T-helper 17 cell (primary cell): Measurements from ENCODE around the gene CHKA. TPM values are rescaled to one million over a fixed set of nuclear protein-coding genes. Genes with fewer than 3 reads are reported as not detected.

Source experiments
- ATAC-seq: fragments of 150-1000 bp; cut with Tn5 transposase; 2 replicates; pipeline ENCODE4 v1.10.0; 2021; ENCODE audit warnings: mild to moderate bottlenecking, moderate library complexity
- DNase-seq, 3 donors: peaks; one replicate each; pipeline versions ENCODE4 v3.0.0 to v3.0.0-alpha.2; 2020 to 2021
- H3K9me3 ChIP-seq: one replicate; pipeline ENCODE4 v1.7.0; 2013; ENCODE audit warnings: low read length, mild to moderate bottlenecking; ENCODE audit not compliant: control insufficient read depth, poor library complexity, severe bottlenecking
- H3K27ac Mint-ChIP-seq: one replicate; pipeline ENCODE4 v1.8.0; 2022; ENCODE audit warnings: mild to moderate bottlenecking, moderate library complexity, mixed read lengths
- H3K27me3 Mint-ChIP-seq: one replicate; pipeline ENCODE4 v1.8.0; 2022; ENCODE audit warnings: mixed read lengths
- H3K36me3 Mint-ChIP-seq: one replicate; pipeline ENCODE4 v1.8.0; 2022; ENCODE audit warnings: low read depth, mixed read lengths
- H3K4me1 Mint-ChIP-seq: one replicate; pipeline ENCODE4 v1.8.0; 2022; ENCODE audit warnings: mild to moderate bottlenecking, mixed read lengths
- H3K4me3 Mint-ChIP-seq: one replicate; pipeline ENCODE4 v1.8.0; 2022; ENCODE audit warnings: mild to moderate bottlenecking, moderate library complexity, mixed read lengths
- total RNA-seq, 4 donors: library from RNA in 2 of 4; stranded (reverse) in 2 of 4; gene quantifications; one replicate each; pipeline ENCODE4 v1.2.3 and lab custom pipeline; 2022 to 2026

The CHKA gene
- total RNA-seq, 2 donors from 2014 or later: 7.4 to 9.8 TPM

GRCh38 chr11:68031144-68031464 lies 90.1 kb downstream of the CHKA start:
- Mint-ChIP-seq H3K4me1 (peaks cover 17% of the 10 kb centered on the region), H3K27me3 (no peaks in the 10 kb centered on the region), H3K36me3 (peaks cover 3% of the 10 kb centered on the region), H3K4me3 (peak overlapping the region; percentile 97), H3K27ac (peak overlapping the region; percentile 96)
- H3K9me3 ChIP-seq: no peaks in the 10 kb centered on the region
- ATAC-seq (no peak), DNase-seq (no peak)

- DNase-seq: peak; percentile 91 to 94 (median 92)
- H3K4me1 Mint-ChIP-seq: peaks cover 15% of the 10 kb centered on the region
- peaks cover 3% of the 10 kb centered on the region for H3K36me3 Mint-ChIP-seq
- H3K27ac Mint-ChIP-seq: peak within 1 kb of the TSS; percentile 96
- peak; percentile 97 for ATAC-seq
- H3K27me3 Mint-ChIP-seq: no peaks in the 10 kb centered on the region
- H3K4me3 Mint-ChIP-seq: peak within 1 kb of the TSS; percentile 97
- no peaks in the 10 kb centered on the region for H3K9me3 ChIP-seq
These were observed 90.7 kb downstream of the CHKA start, which contains the start of gene NDUFS8 for GRCh38 chr11:68030318-68031143. Gene NDUFS8, plus strand, starts transcription at chr11:68030681. Its CDS starts 1,471 bp downstream, at chr11:68032152.

DNA sequence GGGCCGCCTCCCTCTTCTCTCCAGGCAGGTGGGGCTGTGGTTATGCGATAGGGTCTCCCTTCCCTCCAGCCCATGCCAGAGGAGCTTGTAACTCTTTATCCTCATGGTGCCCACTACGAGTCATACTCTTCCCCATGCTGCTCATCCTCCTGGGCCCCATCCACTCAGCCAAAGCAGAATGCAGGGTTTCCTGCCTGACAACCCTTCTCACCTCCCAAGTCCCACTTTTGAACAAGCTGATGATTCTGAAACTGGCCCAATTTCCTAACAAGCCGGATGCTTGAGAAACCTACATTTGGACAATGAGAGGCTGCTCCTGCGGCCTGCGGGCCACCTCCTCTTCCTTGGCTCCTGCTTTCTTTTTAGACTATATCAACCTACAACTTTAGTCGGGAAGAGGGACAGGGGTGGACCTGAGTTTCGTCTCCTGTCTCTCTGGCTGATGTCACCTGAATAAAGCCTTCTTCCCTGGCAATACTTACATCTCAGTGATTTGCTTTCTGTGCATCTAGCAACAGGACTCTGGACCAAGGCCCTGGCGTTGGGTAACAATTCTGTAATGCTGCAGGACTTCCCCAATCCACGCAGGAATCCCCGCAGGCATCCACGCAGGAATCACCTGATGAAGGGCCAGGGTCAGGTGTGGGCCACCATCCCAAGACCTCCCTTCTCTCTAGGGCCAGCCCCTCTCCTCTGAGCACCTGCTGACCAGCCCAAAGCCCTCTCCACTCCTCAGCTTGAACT lies 92.2 kb downstream of the CHKA start:
- peaks cover 15% of the 10 kb centered on the region for H3K4me1 Mint-ChIP-seq
- peaks cover 3% of the 10 kb centered on the region for H3K36me3 Mint-ChIP-seq
- no peaks in the 10 kb centered on the region for H3K27me3 Mint-ChIP-seq
- DNase-seq: no peak
- H3K4me3 Mint-ChIP-seq: no peak overlapping the region
- no peak overlapping the region for H3K27ac Mint-ChIP-seq
- no peaks in the 10 kb centered on the region for H3K9me3 ChIP-seq
- no peak for ATAC-seq

DNA sequence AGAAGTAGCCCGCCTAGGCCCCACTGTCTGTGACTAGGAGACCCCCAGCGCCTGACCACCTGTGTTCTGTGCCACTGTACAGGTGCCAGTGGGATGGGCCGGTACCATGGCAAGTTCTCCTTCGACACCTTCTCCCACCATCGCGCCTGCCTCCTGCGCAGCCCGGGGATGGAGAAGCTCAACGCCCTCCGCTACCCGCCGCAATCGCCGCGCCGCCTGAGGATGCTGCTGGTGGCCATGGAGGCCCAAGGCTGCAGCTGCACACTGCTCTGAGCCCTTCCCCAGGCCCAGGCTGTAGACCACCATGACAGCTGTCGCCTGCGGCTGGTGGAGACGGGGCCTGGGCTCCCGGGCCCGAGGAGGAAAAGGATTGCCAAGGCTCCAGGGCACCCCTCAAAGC lies 93.5 kb downstream of the CHKA start:
- H3K4me3 Mint-ChIP-seq: no peak overlapping the region
- H3K4me1 Mint-ChIP-seq: peaks cover 15% of the 10 kb centered on the region
- ATAC-seq (no peak), DNase-seq (no peak)
- no peaks in the 10 kb centered on the region for H3K27me3 Mint-ChIP-seq
- peaks cover 3% of the 10 kb centered on the region for H3K36me3 Mint-ChIP-seq
- H3K27ac Mint-ChIP-seq: no peak overlapping the region
- H3K9me3 ChIP-seq: no peaks in the 10 kb centered on the region

- no peak overlapping the region for H3K4me3 Mint-ChIP-seq
- H3K27me3 Mint-ChIP-seq: no peaks in the 10 kb centered on the region
- ATAC-seq: no peak
- no peaks in the 10 kb centered on the region for H3K9me3 ChIP-seq
- no peak for DNase-seq
- peaks cover 3% of the 10 kb centered on the region for H3K36me3 Mint-ChIP-seq
- peak overlapping the region; percentile 14 for H3K27ac Mint-ChIP-seq
- peaks cover 12% of the 10 kb centered on the region for H3K4me1 Mint-ChIP-seq
These were observed 94.6 kb downstream of the CHKA start for GRCh38 chr11:68026391-68027105.

DNA sequence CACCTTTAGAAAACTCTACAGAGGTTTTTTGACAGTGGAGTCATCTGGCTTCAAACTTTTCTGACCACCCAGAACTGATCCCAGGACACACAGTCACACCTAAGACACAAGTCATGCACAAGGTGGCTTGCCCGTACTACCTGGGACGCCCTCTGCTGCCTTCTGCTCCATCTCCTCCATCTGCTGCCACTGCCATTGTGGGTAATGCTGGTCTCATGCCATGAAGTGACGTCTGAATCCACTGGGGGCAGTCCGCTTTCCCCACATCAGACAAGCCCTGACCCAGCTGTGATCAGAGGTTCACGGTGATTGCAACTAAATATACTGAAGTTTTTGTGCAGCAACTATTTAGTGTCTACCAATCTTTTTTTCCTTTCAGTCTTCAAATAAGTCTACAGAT lies 96.1 kb downstream of the CHKA start:
- DNase-seq (no peak), ATAC-seq (peak; percentile 41)
- H3K9me3 ChIP-seq: no peaks in the 10 kb centered on the region
- Mint-ChIP-seq H3K4me1 (peaks cover 9% of the 10 kb centered on the region), H3K27ac (no peak overlapping the region), H3K36me3 (no peaks in the 10 kb centered on the region), H3K4me3 (no peak overlapping the region), H3K27me3 (peaks cover 5% of the 10 kb centered on the region)

DNA sequence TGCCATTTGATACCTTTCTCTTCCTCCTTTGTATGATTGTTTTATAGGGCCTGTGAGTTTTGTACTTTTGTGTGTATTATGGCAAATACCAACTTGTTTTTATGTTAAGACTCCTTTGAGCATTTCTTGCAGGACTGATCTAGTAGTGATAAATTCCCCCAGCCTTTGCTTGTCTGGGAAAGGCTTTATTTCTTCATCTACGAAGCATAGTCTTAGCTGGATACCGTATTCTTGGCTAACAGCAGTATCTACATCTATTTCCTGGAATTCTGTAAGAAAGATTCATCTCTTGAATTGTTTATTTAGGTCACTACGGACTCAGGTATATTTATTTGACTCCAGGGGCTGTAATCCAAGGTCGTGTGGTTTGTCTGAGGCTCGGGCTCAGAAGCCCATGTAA lies 96.7 kb downstream of the CHKA start:
- ATAC-seq: no peak

DNA sequence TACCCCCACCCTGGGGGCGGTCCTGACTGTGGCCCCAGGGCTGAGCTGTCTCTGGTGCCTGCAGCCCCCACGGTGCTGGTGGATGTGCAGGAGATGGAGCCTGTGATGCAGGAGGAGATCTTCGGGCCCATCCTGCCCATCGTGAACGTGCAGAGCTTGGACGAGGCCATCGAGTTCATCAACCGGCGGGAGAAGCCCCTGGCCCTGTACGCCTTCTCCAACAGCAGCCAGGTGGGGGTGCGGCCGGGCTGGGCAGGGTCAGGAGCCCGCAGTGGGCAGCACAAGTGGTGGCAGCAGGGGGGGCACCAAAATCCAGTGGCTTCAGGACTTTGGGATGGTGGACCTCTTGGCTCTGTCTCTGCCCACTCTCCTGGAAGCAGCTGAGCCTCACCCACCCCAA lies 98.7 kb downstream of the CHKA start:
- DNase-seq (no peak), ATAC-seq (no peak)
- Mint-ChIP-seq H3K36me3 (no peaks in the 10 kb centered on the region), H3K4me1 (no peaks in the 10 kb centered on the region), H3K4me3 (no peak overlapping the region), H3K27ac (no peak overlapping the region), H3K27me3 (peaks cover 5% of the 10 kb centered on the region)
- H3K9me3 ChIP-seq: no peaks in the 10 kb centered on the region

More for the DNA sequence above, 96.7 kb downstream of the CHKA start:
- Mint-ChIP-seq H3K4me1 (peaks cover 5% of the 10 kb centered on the region), H3K27ac (no peak overlapping the region), H3K4me3 (no peak overlapping the region), H3K27me3 (peaks cover 5% of the 10 kb centered on the region), H3K36me3 (no peaks in the 10 kb centered on the region)
- no peaks in the 10 kb centered on the region for H3K9me3 ChIP-seq
- DNase-seq: no peak

GRCh38 chr11:68021167-68021787 lies 99.9 kb downstream of the CHKA start:
- H3K9me3 ChIP-seq: no peaks in the 10 kb centered on the region
- Mint-ChIP-seq H3K4me3 (no peak overlapping the region), H3K27me3 (peaks cover 5% of the 10 kb centered on the region), H3K4me1 (no peaks in the 10 kb centered on the region), H3K36me3 (no peaks in the 10 kb centered on the region), H3K27ac (no peak overlapping the region)
- no peak for ATAC-seq
- DNase-seq: no peak

DNA sequence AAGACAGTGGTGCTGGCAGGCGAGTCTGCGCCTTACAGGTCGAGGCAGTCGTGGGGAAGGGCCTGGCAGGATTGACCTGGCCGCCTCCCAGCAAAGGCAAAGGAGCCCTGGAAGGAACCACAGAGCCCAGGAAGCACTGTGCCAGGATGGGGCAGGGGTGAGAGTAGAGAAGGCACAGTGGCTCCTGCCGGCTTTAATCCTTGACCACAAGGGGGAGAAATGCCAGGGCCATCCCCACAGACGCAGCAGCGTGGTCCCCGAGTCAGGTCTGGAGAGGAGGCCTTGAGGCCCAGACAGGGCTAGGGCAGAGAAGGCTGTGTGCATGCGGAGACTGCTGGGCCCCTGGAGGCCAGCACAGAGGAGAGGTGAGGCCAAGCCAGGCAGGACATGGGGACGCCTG lies 100.6 kb downstream of the CHKA start:
- no peak for DNase-seq
- ATAC-seq: no peak
- Mint-ChIP-seq H3K4me3 (no peak overlapping the region), H3K27me3 (peaks cover 5% of the 10 kb centered on the region), H3K4me1 (no peaks in the 10 kb centered on the region), H3K36me3 (no peaks in the 10 kb centered on the region), H3K27ac (no peak overlapping the region)
- no peaks in the 10 kb centered on the region for H3K9me3 ChIP-seq

GRCh38 chr11:68019486-68019885 lies 101.7 kb downstream of the CHKA start:
- H3K4me3 Mint-ChIP-seq: no peak overlapping the region
- no peaks in the 10 kb centered on the region for H3K9me3 ChIP-seq
- H3K27ac Mint-ChIP-seq: no peak overlapping the region
- peaks cover 5% of the 10 kb centered on the region for H3K27me3 Mint-ChIP-seq
- no peaks in the 10 kb centered on the region for H3K36me3 Mint-ChIP-seq
- H3K4me1 Mint-ChIP-seq: no peaks in the 10 kb centered on the region
- ATAC-seq (no peak), DNase-seq (no peak)

GRCh38 chr11:68018730-68019190 lies 102.4 kb downstream of the CHKA start:
- H3K4me1 Mint-ChIP-seq: no peaks in the 10 kb centered on the region
- DNase-seq (no peak), ATAC-seq (no peak)
- H3K27ac Mint-ChIP-seq: no peak overlapping the region
- H3K36me3 Mint-ChIP-seq: no peaks in the 10 kb centered on the region
- no peaks in the 10 kb centered on the region for H3K9me3 ChIP-seq
- no peak overlapping the region for H3K4me3 Mint-ChIP-seq
- H3K27me3 Mint-ChIP-seq: peaks cover 10% of the 10 kb centered on the region
